ENCODE results near the gene ANGPTL2.

DNA sequence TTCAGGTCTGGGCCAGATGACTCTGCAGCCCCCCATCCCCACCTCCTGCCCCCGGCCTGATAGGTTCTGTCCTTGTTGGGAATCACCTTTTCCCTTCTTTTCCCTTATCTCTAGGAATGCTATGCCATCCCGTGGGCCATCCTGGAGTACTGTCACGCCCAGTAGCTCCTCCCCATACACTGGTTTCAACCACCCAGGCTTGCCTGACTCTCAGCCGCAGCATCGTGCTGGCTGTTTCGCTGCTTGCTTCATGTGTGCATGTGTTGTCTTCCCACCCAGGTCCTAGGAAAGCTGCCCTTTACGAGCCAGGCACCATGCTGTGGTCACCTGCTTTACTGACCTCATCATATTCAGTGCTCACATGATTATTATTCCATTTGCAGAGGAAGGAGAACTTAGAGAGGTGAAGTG is 71.8 kb downstream of the ANGPTL2 start:
- TF ChIP-seq, protein P1, sequence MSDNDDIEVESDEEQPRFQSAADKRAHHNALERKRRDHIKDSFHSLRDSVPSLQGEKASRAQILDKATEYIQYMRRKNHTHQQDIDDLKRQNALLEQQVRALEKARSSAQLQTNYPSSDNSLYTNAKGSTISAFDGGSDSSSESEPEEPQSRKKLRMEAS (IDR thresholded peaks at IDR 0.05; ENCODE audit: low read depth, low read length), result no peak
- TF ChIP-seq, protein P2, sequence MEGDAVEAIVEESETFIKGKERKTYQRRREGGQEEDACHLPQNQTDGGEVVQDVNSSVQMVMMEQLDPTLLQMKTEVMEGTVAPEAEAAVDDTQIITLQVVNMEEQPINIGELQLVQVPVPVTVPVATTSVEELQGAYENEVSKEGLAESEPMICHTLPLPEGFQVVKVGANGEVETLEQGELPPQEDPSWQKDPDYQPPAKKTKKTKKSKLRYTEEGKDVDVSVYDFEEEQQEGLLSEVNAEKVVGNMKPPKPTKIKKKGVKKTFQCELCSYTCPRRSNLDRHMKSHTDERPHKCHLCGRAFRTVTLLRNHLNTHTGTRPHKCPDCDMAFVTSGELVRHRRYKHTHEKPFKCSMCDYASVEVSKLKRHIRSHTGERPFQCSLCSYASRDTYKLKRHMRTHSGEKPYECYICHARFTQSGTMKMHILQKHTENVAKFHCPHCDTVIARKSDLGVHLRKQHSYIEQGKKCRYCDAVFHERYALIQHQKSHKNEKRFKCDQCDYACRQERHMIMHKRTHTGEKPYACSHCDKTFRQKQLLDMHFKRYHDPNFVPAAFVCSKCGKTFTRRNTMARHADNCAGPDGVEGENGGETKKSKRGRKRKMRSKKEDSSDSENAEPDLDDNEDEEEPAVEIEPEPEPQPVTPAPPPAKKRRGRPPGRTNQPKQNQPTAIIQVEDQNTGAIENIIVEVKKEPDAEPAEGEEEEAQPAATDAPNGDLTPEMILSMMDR (IDR thresholded peaks at IDR 0.05; ENCODE audit: low read depth, low read length), result no peak

Measured in NB4 (cell line).